HCT116 (cell line): ENCODE results near the gene SH3BGRL3.
"Not testable (repeated sequence)": the region's sequence is repeated elsewhere in the genome, so short reads cannot be mapped to it uniquely, and the experiment has no call there.

ENCODE experiments used
- CEBPB ChIP-seq: IDR thresholded peaks from 2 replicates; pipeline ENCODE4 v1.6.1; 2012; ENCODE audit warnings: low read depth
- CTCF ChIP-seq, 3 experiments: fragments of 200-600 bp in 1 of 3; sonication (generic) in 1 of 3; IDR thresholded peaks in 2 of 3; conservative IDR thresholded peaks in 1 of 3; 2 replicates each; pipeline ENCODE4 v1.5.1; 2012 to 2017; ENCODE audit warnings: low read depth in 2 of 3, low read length in 2 of 3, antibody characterized with exemption in 1 of 3, borderline replicate concordance in 1 of 3, control low read depth in 1 of 3, mild to moderate bottlenecking in 1 of 3, mixed read lengths in 1 of 3, mixed run types in 1 of 3, moderate library complexity in 1 of 3; ENCODE audit not compliant: insufficient read depth in 1 of 3
- EZH2 ChIP-seq: fragments of 200-600 bp; sonication (generic); IDR thresholded peaks from 2 replicates; pipeline ENCODE4 v1.6.1; 2017; ENCODE audit warnings: antibody characterized with exemption, mixed run types
- EZH2phosphoT487 ChIP-seq: fragments of 200-600 bp; IDR thresholded peaks from 2 replicates; pipeline ENCODE4 v1.6.1; 2018; ENCODE audit warnings: antibody characterized with exemption, borderline replicate concordance
- POLR2A ChIP-seq: IDR thresholded peaks from 2 replicates; pipeline ENCODE4 v1.7.0; 2011; ENCODE audit warnings: borderline replicate concordance; ENCODE audit not compliant: insufficient read depth, insufficient read length; ENCODE audit errors: extremely low read depth

- TF ChIP-seq POLR2A; CTCF (IDR thresholded peaks at IDR 0.05 in 2 of 3, conservative IDR thresholded peaks at IDR 0.05 in 1 of 3; ENCODE audit: borderline replicate concordance in 1 of 3, insufficient read depth in 1 of 3, low read depth in 2 of 3, low read length in 2 of 3); CEBPB; EZH2phosphoT487; EZH2: not testable (repeated sequence)
These were observed 12.8 kb downstream of the SH3BGRL3 start for GRCh38 chr1:26292735-26293134.
